CD8-positive, alpha-beta memory T cell (primary cell): Measurements from ENCODE around the gene L3MBTL3. TPM values are rescaled to one million over a fixed set of nuclear protein-coding genes. Genes with fewer than 3 reads are reported as not detected.
"Not testable (repeated sequence)": the region's sequence is repeated elsewhere in the genome, so short reads cannot be mapped to it uniquely, and the experiment has no call there.

Experiments used
- CTCF ChIA-PET: fragments of 350-600 bp; sonication (Branson Sonifier 250); formaldehyde crosslinking; loops from one replicate; lab custom pipeline; 2021; ENCODE audit warnings: antibody characterized with exemption; lab: Charles Lee
- POLR2A ChIA-PET: fragments of 350-600 bp; sonication (Branson Sonifier 250); formaldehyde crosslinking; loops from one replicate; lab custom pipeline; 2021; ENCODE audit warnings: antibody characterized with exemption; lab: Charles Lee
- DNase-seq, 5 donors: peaks; one replicate each; pipeline versions ENCODE4 v3.0.0 to v3.0.0-alpha.2; 2020 to 2022; ENCODE audit warnings: mixed read lengths in 1 of 5
- H3K27ac ChIP-seq: one replicate; pipeline ENCODE4 v1.7.0; 2013; ENCODE audit warnings: low read depth, mild to moderate bottlenecking, low read length, moderate library complexity
- H3K27me3 ChIP-seq: 2 replicates; pipeline ENCODE4 v1.7.0; 2013; ENCODE audit warnings: low read length, mild to moderate bottlenecking; ENCODE audit not compliant: insufficient read depth, poor library complexity, severe bottlenecking
- H3K36me3 ChIP-seq: 2 replicates; pipeline ENCODE4 v1.7.0; 2013; ENCODE audit warnings: mild to moderate bottlenecking, low read length, moderate library complexity; ENCODE audit not compliant: insufficient read depth
- H3K4me1 ChIP-seq: 2 replicates; pipeline ENCODE4 v1.7.0; 2013; ENCODE audit warnings: mild to moderate bottlenecking, low read length, moderate library complexity; ENCODE audit not compliant: insufficient read depth
- H3K4me3 ChIP-seq: 2 replicates; pipeline ENCODE4 v1.7.0; 2013; ENCODE audit warnings: mild to moderate bottlenecking, low read length
- H3K9me3 ChIP-seq: 2 replicates; pipeline ENCODE4 v1.7.0; 2013; ENCODE audit warnings: mild to moderate bottlenecking, low read length
- H3K27ac Mint-ChIP-seq, 8 donors: one replicate each; pipeline ENCODE4 v1.8.0; 2020 to 2021; ENCODE audit warnings: mixed read lengths in 8 of 8, mild to moderate bottlenecking in 6 of 8, inconsistent platforms in 3 of 8, moderate library complexity in 3 of 8
- H3K27me3 Mint-ChIP-seq, 2 donors: one replicate each; pipeline ENCODE4 v1.8.0; 2020 to 2021; ENCODE audit warnings: mixed read lengths in 2 of 2, mild to moderate bottlenecking in 1 of 2, moderate library complexity in 1 of 2
- H3K36me3 Mint-ChIP-seq, 3 donors: one replicate each; pipeline ENCODE4 v1.8.0; 2020 to 2021; ENCODE audit warnings: mixed read lengths in 3 of 3, inconsistent platforms in 1 of 3, mild to moderate bottlenecking in 1 of 3
- H3K4me1 Mint-ChIP-seq, 3 donors: one replicate each; pipeline ENCODE4 v1.8.0; 2020 to 2021; ENCODE audit warnings: mixed read lengths in 3 of 3, inconsistent platforms in 1 of 3, mild to moderate bottlenecking in 1 of 3
- H3K4me3 Mint-ChIP-seq, 7 donors: one replicate each; pipeline ENCODE4 v1.8.0; 2020 to 2021; ENCODE audit warnings: mixed read lengths in 7 of 7, mild to moderate bottlenecking in 6 of 7, moderate library complexity in 4 of 7, inconsistent platforms in 2 of 7
- H3K9me3 Mint-ChIP-seq, 5 donors: one replicate each; pipeline ENCODE4 v1.8.0; 2020 to 2022; ENCODE audit warnings: mixed read lengths in 5 of 5, mild to moderate bottlenecking in 3 of 5, moderate library complexity in 2 of 5, inconsistent platforms in 1 of 5
- polyA plus RNA-seq: library from polyadenylated mRNA; unstranded; fragments of 300-500 nt; fragmentation: Illumina TruSeq; gene quantifications from one replicate; pipeline ENCODE4 v1.2.3, GENCODE V29; 2021
- total RNA-seq, 2 experiments: library from RNA; stranded (reverse); gene quantifications; one replicate each; pipeline ENCODE4 v1.2.3, GENCODE V29; 2021

Gene L3MBTL3
- total and polyA plus RNA-seq, 3 experiments from 2014 or later: 6.6 to 11.1 (median 10.2) TPM

DNA sequence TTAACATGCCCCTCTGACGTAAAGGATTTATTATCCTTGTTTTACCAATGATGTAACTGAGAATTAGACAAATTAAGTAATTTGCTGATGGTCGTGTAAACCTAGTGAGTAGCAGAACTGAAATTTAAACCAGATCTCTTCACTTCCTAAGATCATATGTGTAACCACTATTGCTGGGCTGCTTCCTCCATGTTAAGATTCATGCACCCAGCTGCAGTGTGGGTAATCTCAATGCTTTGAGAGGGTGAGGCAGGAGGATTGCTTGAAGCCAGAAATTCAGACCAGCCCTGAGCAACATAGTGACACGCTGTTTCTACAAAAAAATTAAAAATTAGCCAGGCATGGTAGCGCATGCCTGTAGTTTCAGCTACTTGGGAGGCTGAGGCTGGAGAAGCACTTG is 97.9 kb downstream of the L3MBTL3 start:
- Mint-ChIP-seq H3K4me1 (peaks cover 10 to 26% (median 23%) of the 10 kb centered on the region in 3 donors), H3K27ac (peak overlapping the region in 1 of 8 donors; percentile 10), H3K27me3 (no peaks in the 10 kb centered on the region), H3K9me3 (no peaks in the 10 kb centered on the region), H3K4me3 (no peak overlapping the region), H3K36me3 (peaks cover 28 to 58% (median 28%) of the 10 kb centered on the region in 3 donors)
- ChIA-PET CTCF (no interaction called here), POLR2A (no interaction called here)
- Histone ChIP-seq H3K27me3 (no peaks in the 10 kb centered on the region), H3K27ac (no peak overlapping the region), H3K9me3 (no peaks in the 10 kb centered on the region), H3K4me3 (no peak overlapping the region), H3K4me1 (peaks cover 3% of the 10 kb centered on the region), H3K36me3 (no peaks in the 10 kb centered on the region)
- DNase-seq: no peak

DNA sequence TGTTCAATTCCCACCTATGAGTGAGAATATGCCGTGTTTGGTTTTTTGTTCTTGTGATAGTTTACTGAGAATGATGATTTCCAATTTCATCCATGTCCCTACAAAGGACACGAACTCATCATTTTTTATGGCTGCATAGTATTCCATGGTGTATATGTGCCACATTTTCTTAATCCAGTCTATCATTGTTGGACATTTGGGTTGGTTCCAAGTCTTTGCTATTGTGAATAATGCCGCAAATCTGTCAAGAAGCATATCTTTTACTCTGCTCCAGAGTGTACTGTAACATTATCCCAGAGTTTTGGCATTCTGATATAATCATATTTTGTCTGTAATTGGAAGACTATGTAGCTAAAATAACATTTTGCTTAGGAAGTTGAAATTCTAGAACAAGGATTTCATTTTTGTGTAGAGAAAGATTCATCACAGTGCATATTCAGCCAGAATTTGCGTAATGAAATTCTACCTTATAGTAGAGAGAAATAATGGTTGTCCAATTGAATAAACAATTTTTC is 98.9 kb downstream of the L3MBTL3 start:
- H3K36me3 Mint-ChIP-seq: peaks cover 22 to 52% (median 23%) of the 10 kb centered on the region in 3 donors
- H3K4me3 Mint-ChIP-seq, H3K4me3 ChIP-seq, H3K4me1 ChIP-seq, H3K27ac ChIP-seq, DNase-seq, H3K27me3 ChIP-seq, H3K9me3 ChIP-seq, H3K36me3 ChIP-seq, H3K27ac Mint-ChIP-seq, H3K27me3 Mint-ChIP-seq, CTCF ChIA-PET, H3K9me3 Mint-ChIP-seq: not testable (repeated sequence)
- H3K4me1 Mint-ChIP-seq: peaks cover 8 to 25% (median 23%) of the 10 kb centered on the region in 3 donors
- POLR2A ChIA-PET: interaction anchor here (0.6 kb wide), 1 partner anchor 91 kb away, joined by 3 read pairs; no protein-coding TSS in a partner anchor

DNA sequence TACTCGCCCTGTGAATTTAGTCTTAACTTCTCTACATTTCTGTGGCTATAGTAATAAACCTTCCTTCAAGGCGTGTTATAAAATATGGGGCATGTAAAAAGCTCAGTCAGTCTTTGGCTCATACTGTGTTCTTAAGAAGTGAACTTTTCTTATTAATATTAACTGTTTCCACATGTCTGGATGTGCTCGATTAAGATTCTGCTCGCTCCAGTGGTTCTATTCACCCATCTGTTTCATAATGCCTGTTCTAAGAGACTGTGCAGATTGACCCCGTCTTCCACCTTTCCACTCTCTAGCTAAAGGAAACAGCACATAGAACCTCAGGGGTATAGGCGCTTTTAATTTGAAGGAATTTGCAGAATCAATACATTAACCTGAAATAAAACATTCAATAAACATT is 99.9 kb downstream of the L3MBTL3 start:
- peaks cover 18 to 48% (median 25%) of the 10 kb centered on the region in 3 donors for H3K36me3 Mint-ChIP-seq
- CTCF ChIA-PET: interaction anchor here (1.0 kb wide), 1 partner anchor 11 kb away, joined by 3 read pairs; no protein-coding TSS in a partner anchor

DNA sequence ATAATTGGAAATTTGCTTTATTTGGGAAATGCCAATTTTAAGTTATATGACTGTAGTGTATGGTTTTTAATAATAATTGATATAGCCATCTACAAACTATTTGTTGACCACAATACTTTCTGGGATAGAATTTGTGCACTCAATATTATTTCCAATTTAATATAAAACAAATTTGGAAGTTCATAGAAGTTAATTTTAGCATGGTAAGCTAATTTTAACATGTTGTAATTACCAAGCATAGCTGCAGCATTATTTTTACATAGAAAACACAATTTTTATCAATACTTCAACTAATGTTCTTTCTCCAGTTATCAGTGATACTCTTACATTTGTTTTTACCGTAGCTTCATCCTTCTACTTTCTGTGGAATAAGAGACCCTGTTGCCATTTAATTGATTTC is 100.8 kb downstream of the L3MBTL3 start:
- CTCF ChIA-PET: no interaction called here
- H3K4me3 ChIP-seq: no peak overlapping the region
- no peaks in the 10 kb centered on the region for H3K36me3 ChIP-seq
- H3K9me3 ChIP-seq: no peaks in the 10 kb centered on the region
- Mint-ChIP-seq H3K9me3 (no peaks in the 10 kb centered on the region), H3K4me3 (no peak overlapping the region), H3K36me3 (peaks cover 18 to 44% (median 25%) of the 10 kb centered on the region in 3 donors), H3K4me1 (peaks cover 13 to 29% (median 28%) of the 10 kb centered on the region in 3 donors), H3K27ac (no peak overlapping the region), H3K27me3 (no peaks in the 10 kb centered on the region)
- no peak for DNase-seq
- peaks cover 3% of the 10 kb centered on the region for H3K4me1 ChIP-seq
- H3K27ac ChIP-seq: no peak overlapping the region
- no peaks in the 10 kb centered on the region for H3K27me3 ChIP-seq
- POLR2A ChIA-PET: no interaction called here

More for the DNA sequence above, 99.9 kb downstream of the L3MBTL3 start:
- H3K4me1 Mint-ChIP-seq: peaks cover 11 to 31% (median 29%) of the 10 kb centered on the region in 3 donors
- H3K9me3 ChIP-seq: no peaks in the 10 kb centered on the region
- DNase-seq: no peak
- H3K27me3 ChIP-seq: no peaks in the 10 kb centered on the region
- H3K36me3 ChIP-seq: no peaks in the 10 kb centered on the region
- H3K4me3 ChIP-seq: no peak overlapping the region
- H3K27me3 Mint-ChIP-seq: no peaks in the 10 kb centered on the region
- H3K9me3 Mint-ChIP-seq: no peaks in the 10 kb centered on the region
- no peak overlapping the region for H3K27ac Mint-ChIP-seq
- POLR2A ChIA-PET: no interaction called here
- no peak overlapping the region for H3K27ac ChIP-seq
- H3K4me1 ChIP-seq: peaks cover 3% of the 10 kb centered on the region
- no peak overlapping the region for H3K4me3 Mint-ChIP-seq

DNA sequence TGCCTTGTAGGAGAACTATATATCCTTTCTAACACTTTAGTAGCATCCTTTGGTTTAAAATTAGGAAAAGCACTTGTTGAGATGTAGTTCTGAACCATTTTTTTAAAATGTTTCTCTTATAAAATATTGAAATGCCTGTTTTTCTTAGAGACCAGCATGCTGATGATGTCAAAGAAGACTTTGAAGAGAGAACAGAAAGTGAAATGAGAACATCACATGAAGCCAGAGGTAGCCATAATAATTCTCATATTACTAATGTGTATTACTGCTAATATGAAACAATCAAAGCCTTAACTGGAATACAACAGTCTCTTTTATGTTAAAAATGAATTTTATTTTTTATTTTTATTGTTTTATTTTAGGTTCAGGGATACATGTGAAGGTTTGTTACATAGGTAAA is 102.3 kb downstream of the L3MBTL3 start:
- POLR2A ChIA-PET: interaction anchor here (0.5 to 0.6 kb wide), 2 partner anchors 12 to 95 kb away, joined by 3 read pairs; no protein-coding TSS in a partner anchor
- Histone ChIP-seq H3K36me3 (no peaks in the 10 kb centered on the region), H3K27ac (no peak overlapping the region), H3K27me3 (no peaks in the 10 kb centered on the region), H3K4me1 (peaks cover 3% of the 10 kb centered on the region), H3K4me3 (no peak overlapping the region), H3K9me3 (no peaks in the 10 kb centered on the region)
- Mint-ChIP-seq H3K9me3 (no peaks in the 10 kb centered on the region), H3K36me3 (peaks cover 21 to 44% (median 24%) of the 10 kb centered on the region in 3 donors), H3K27me3 (no peaks in the 10 kb centered on the region), H3K27ac (peak overlapping the region in 2 of 8 donors; percentile 3 to 19), H3K4me1 (peaks cover 19 to 38% (median 29%) of the 10 kb centered on the region in 3 donors), H3K4me3 (no peak overlapping the region)
- CTCF ChIA-PET: no interaction called here
- DNase-seq: no peak

DNA sequence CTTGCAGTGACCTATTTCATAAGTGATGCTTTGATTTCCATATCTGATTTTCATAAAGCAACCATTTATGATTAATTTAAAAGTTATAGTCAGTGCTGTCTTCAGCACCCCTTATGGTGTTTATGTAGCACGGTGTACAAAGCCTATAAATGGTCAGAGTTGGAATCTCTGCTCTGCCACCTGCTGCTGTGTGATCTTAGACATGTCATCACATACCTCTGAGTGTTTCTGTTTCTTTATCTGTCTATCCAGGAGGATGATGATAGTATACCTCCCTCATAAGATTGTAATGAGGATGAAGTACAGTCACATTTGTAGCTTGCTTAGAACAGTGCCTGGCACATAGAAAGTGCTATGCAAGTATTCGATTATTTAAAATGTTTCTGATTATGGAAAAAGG is 103.9 kb downstream of the L3MBTL3 start:
- Mint-ChIP-seq H3K9me3 (no peaks in the 10 kb centered on the region), H3K27me3 (no peaks in the 10 kb centered on the region), H3K27ac (peak overlapping the region in 3 of 8 donors; percentile 46 to 51 (median 51)), H3K4me3 (no peak overlapping the region), H3K36me3 (peaks cover 19 to 41% (median 23%) of the 10 kb centered on the region in 3 donors), H3K4me1 (peaks cover 27 to 50% (median 36%) of the 10 kb centered on the region in 3 donors)
- H3K27ac ChIP-seq: no peak overlapping the region
- H3K4me1 ChIP-seq: peaks cover 4% of the 10 kb centered on the region
- H3K4me3 ChIP-seq: no peak overlapping the region
- POLR2A ChIA-PET: no interaction called here
- no peaks in the 10 kb centered on the region for H3K27me3 ChIP-seq
- no peaks in the 10 kb centered on the region for H3K9me3 ChIP-seq
- H3K36me3 ChIP-seq: no peaks in the 10 kb centered on the region
- no peak for DNase-seq
- CTCF ChIA-PET: no interaction called here

DNA sequence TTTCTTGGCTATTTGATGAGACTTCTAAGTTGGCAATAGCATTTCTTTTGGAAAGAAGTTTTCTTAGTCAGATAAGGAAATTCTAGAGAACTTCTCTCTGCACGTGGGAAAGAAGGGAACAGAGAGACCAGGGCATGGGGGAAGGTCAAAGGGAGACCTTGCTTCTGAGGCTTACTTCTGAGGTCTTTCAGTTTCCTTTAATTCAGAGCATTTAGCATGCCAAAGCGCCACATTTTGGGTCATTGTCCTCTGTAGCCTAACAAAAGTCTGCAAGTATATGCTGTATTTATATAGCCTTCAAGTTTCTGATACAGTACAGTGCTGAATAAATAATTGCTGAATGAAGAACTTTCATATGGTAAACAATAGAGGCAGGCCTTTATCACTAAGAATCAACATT is 108.8 kb downstream of the L3MBTL3 start:
- Mint-ChIP-seq H3K27me3 (no peaks in the 10 kb centered on the region), H3K36me3 (peaks cover 12 to 36% (median 16%) of the 10 kb centered on the region in 3 donors)
- POLR2A ChIA-PET: no interaction called here

DNA sequence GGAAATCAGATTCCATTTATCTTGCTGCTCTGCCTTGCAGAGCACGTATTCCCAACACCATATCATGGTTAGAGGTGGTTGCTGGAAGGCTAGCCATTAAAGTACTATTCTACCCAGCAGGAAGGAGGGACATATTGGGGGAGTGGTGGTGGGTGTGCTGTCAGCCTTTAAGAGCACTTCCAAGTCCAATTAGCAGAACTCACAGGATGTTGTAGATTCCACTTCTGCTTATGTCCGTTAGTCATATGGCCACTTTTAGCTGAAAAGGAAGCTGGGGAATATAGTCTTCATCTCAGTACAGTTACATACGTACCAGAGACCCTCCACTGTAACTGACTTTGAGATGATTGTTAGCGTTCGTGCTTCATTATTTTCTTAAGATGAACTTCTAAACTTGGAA is 109.9 kb downstream of the L3MBTL3 start:
- Histone ChIP-seq H3K9me3 (no peaks in the 10 kb centered on the region), H3K36me3 (no peaks in the 10 kb centered on the region), H3K4me1 (peaks cover 34% of the 10 kb centered on the region), H3K27me3 (no peaks in the 10 kb centered on the region), H3K27ac (no peak overlapping the region), H3K4me3 (no peak overlapping the region)
- Mint-ChIP-seq H3K9me3 (no peaks in the 10 kb centered on the region), H3K27ac (peak overlapping the region in 4 of 8 donors; percentile 12 to 52 (median 43)), H3K4me3 (no peak overlapping the region), H3K36me3 (peaks cover 11 to 31% (median 12%) of the 10 kb centered on the region in 3 donors), H3K27me3 (no peaks in the 10 kb centered on the region), H3K4me1 (peaks cover 68 to 86% (median 69%) of the 10 kb centered on the region in 3 donors)
- ChIA-PET POLR2A (no interaction called here), CTCF (no interaction called here)
- no peak for DNase-seq

More for the DNA sequence above, 108.8 kb downstream of the L3MBTL3 start:
- Histone ChIP-seq H3K27ac (no peak overlapping the region), H3K27me3 (no peaks in the 10 kb centered on the region), H3K4me1 (peaks cover 26% of the 10 kb centered on the region), H3K9me3 (no peaks in the 10 kb centered on the region), H3K36me3 (no peaks in the 10 kb centered on the region), H3K4me3 (no peak overlapping the region)
- CTCF ChIA-PET: no interaction called here
- no peak for DNase-seq
- Mint-ChIP-seq H3K9me3 (no peaks in the 10 kb centered on the region), H3K4me1 (peaks cover 60 to 81% (median 64%) of the 10 kb centered on the region in 3 donors), H3K27ac (peak overlapping the region in 6 of 8 donors; percentile 3 to 74 (median 46)), H3K4me3 (no peak overlapping the region)
